Measurements from ENCODE around the gene CYP4A22. TPM values are rescaled to one million over a fixed set of nuclear protein-coding genes. Genes with fewer than 3 reads are reported as not detected.

Gene CYP4A22
- total and polyA plus RNA-seq, 2 donors from 2014 or later = 4.1 to 108 TPM

- FAIRE-seq (no peak), DNase-seq (no peak)
- H3K27me3 ChIP-seq (ENCODE audit: control insufficient read depth, insufficient read depth, low read length) = no peaks in the 10 kb centered on the region
- H3K4me3 ChIP-seq (ENCODE audit: low read length in 3 of 3) = no peak overlapping the region
- no peaks in the 10 kb centered on the region for H3K36me3 ChIP-seq (ENCODE audit: control insufficient read depth in 2 of 3, insufficient read depth in 3 of 3, low read length in 3 of 3)
- peaks cover 0 to 14% (median 11%) of the 10 kb centered on the region in 3 donors for H3K4me1 ChIP-seq (ENCODE audit: control insufficient read depth in 2 of 3, insufficient read depth in 2 of 3, low read depth in 1 of 3, low read length in 3 of 3)
- no peak overlapping the region for H3K27ac ChIP-seq (ENCODE audit: low read depth in 2 of 2, low read length in 2 of 2)
- H3K9ac ChIP-seq (ENCODE audit: low read length in 3 of 3) = no peak overlapping the region
- TF ChIP-seq CTCF (IDR thresholded peaks at IDR 0.05; ENCODE audit: borderline replicate concordance, extremely low read depth, insufficient read depth) = no peak
- H3K9me3 ChIP-seq (ENCODE audit: control insufficient read depth in 2 of 3, insufficient read depth in 1 of 3, low read length in 3 of 3) = no peaks in the 10 kb centered on the region
- intact Hi-C loops (cut with DNase I) = no loop called here
These were observed 59.4 kb downstream of the CYP4A22 start for GRCh38 chr1:47196622-47197021.

DNA sequence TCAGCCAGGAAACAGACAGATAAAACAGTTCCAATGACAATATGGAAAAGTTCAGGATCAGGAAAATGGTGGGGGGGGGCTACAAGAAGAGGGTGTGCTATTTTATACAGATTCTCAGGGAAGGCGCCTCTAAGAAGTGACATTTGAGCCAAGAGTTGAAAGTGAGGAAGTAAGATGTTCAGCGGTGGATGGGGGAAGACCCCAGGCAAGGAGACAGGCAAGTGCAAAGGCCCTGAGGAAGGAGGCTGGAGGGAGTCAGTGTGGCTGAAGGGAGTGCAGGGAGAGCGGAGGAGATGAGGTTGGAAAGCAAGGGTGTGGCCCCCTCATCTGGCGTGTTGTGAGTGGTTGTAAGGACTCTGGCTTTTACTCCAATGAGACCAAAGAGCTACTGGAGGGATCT lies 61.0 kb downstream of the CYP4A22 start:
- FAIRE-seq = no peak
- intact Hi-C loops (cut with DNase I) = no loop called here
- no peaks in the 10 kb centered on the region for H3K36me3 ChIP-seq (ENCODE audit: control insufficient read depth in 2 of 3, insufficient read depth in 3 of 3, low read length in 3 of 3)
- no peak overlapping the region for H3K9ac ChIP-seq (ENCODE audit: low read length in 3 of 3)
- no peaks in the 10 kb centered on the region for H3K27me3 ChIP-seq (ENCODE audit: control insufficient read depth, insufficient read depth, low read length)
- peaks cover 0 to under 1% (median 0%) of the 10 kb centered on the region in 3 donors for H3K4me1 ChIP-seq (ENCODE audit: control insufficient read depth in 2 of 3, insufficient read depth in 2 of 3, low read depth in 1 of 3, low read length in 3 of 3)
- no peak for DNase-seq
- no peaks in the 10 kb centered on the region for H3K9me3 ChIP-seq (ENCODE audit: control insufficient read depth in 2 of 3, insufficient read depth in 1 of 3, low read length in 3 of 3)
- TF ChIP-seq CTCF (IDR thresholded peaks at IDR 0.05; ENCODE audit: borderline replicate concordance, extremely low read depth, insufficient read depth) = no peak
- H3K27ac ChIP-seq (ENCODE audit: low read depth in 2 of 2, low read length in 2 of 2) = no peak overlapping the region
- no peak overlapping the region for H3K4me3 ChIP-seq (ENCODE audit: low read length in 3 of 3)

Other genes starting within 250 kb of the CYP4A22 start
- gene CYP4A11, start 196.0 kb upstream of the CYP4A22 start, total RNA-seq = 23.0 TPM
- gene CYP4A11, start 196.0 kb upstream of the CYP4A22 start, polyA plus RNA-seq (ENCODE audit: insufficient read depth, low read depth, low replicate concordance) = 384 TPM
- 4.8 TPM for gene CYP4X1, start 113.8 kb upstream of the CYP4A22 start, total RNA-seq
- gene CYP4X1, start 113.8 kb upstream of the CYP4A22 start, polyA plus RNA-seq (ENCODE audit: insufficient read depth, low read depth, low replicate concordance) = 5.6 TPM
- gene CYP4Z1, start 70.2 kb upstream of the CYP4A22 start, total RNA-seq = 0.22 TPM
- 0.19 TPM for gene CYP4Z1, start 70.2 kb upstream of the CYP4A22 start, polyA plus RNA-seq (ENCODE audit: insufficient read depth, low read depth, low replicate concordance)
- gene PDZK1IP1, start 52.6 kb downstream of the CYP4A22 start, total RNA-seq = 245 TPM
- gene PDZK1IP1, start 52.6 kb downstream of the CYP4A22 start, polyA plus RNA-seq (ENCODE audit: insufficient read depth, low read depth, low replicate concordance) = 2,553 TPM
- 6.5 TPM for gene TAL1, start 94.8 kb downstream of the CYP4A22 start, total RNA-seq
- 3.1 TPM for gene TAL1, start 94.8 kb downstream of the CYP4A22 start, polyA plus RNA-seq (ENCODE audit: insufficient read depth, low read depth, low replicate concordance)
- 2.5 TPM for gene STIL, start 176.7 kb downstream of the CYP4A22 start, total RNA-seq
- 0.28 TPM for gene STIL, start 176.7 kb downstream of the CYP4A22 start, polyA plus RNA-seq (ENCODE audit: insufficient read depth, low read depth, low replicate concordance)
- gene CMPK1, start 196.3 kb downstream of the CYP4A22 start, total RNA-seq = 92.1 TPM
- 55.8 TPM for gene CMPK1, start 196.3 kb downstream of the CYP4A22 start, polyA plus RNA-seq (ENCODE audit: insufficient read depth, low read depth, low replicate concordance)